Activated gamma-delta T cell (primary cell): ENCODE results near the gene RPS21.

ENCODE experiments used
- DNase-seq: peaks from one replicate; lab custom pipeline; 2025; lab: John Stamatoyannopoulos, UW

Gene RPS21

DNA sequence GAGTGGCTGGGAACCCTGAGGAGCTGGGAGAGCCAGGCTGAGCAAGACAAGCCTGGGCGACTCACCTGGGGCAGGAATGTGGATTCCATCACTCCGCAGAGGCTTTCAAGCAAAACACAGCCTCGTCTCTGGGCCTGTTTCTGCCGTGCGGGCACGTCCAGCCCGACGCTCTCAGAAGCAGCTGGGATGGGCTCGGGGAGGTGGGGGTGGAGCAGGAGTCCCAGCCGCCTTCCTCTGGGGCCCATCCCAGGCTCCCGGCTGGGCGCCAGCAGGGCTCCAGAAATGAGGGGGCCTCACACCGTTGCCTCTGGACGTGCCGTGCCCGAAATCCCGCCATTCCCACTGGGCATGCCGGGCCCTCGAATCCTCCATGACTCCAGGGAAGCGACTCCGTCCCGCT, 8.7 kb upstream of the RPS21 start:
- DNase-seq = no peak

DNA sequence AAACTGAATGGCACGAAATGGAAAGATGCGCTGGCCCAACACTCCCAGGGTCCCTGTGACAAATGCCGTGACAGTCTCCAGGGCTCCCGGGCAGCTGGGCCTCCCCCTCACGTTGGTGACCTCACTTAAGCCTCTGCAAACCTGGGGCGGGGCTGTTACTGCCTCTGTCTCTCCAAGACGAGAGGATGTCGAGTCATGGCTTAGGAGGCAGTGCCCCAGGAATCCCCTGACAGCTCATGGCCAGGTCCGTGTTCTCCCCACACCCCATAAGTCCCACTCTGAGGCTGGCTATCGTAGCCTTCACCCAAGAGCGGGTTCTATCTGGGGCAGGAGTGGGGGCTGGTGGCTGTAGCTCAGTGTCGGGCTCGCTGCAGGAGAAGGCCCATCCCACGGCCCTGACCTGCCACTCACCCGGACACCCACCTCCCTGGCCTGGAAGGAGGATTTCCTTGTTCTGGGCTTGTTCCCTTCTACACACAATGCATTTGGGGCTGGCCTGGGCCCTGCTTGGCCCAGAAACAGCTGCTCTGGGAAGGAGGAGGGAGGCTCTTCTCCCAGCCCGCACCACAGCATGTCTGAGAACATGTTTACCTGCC, 5.6 kb upstream of the RPS21 start:
- DNase-seq = no peak

DNA sequence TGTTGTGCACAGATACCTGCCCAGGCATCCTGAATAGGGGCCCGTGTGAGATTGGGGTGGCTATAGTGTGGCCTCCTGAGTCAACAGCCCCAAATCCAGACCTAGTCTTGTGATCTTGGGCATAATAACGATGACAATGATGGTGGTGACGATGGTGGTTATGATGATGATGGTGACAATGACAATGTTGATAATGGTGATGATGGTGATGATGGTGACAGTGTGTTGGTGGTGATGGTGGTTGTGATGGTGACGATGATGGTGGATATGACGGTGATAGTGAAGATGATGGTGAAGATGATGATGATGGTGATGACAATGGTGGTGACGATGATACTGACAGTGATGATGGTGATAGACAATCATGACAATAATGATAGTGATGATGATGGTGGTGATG, 5.1 kb upstream of the RPS21 start:
- DNase-seq = no peak

GRCh38 chr20:62382306-62383198, 4.4 kb upstream of the RPS21 start:
- DNase-seq = no peak

DNA sequence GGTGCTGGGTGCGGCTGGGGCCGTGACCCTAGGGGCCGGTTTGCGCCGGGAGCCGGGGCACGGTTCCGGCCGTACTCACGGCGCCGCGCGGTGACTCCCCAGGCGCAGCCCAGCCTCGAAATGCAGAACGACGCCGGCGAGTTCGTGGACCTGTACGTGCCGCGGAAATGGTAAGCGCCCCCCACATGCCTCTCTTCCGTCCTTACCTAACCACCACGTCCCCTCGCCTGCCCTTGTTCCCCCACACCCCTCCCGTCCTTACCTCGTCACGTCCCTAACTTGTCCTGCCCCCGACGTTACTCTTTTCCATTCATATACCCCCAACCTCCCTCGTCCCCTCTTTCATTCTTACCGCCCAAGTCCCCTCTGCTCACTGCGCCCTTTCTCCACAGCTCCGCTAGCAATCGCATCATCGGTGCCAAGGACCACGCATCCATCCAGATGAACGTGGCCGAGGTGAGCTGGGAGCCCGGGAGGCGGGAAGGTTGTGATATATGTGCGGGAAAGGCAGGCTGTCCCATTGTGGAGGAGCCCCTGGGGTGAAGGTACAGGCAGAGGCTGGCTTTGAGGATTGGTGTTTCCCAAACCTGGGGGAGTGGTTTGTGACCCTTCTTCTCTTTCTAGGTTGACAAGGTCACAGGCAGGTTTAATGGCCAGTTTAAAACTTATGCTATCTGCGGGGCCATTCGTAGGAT, 463 bp downstream of the RPS21 start:
- no peak for DNase-seq

DNA sequence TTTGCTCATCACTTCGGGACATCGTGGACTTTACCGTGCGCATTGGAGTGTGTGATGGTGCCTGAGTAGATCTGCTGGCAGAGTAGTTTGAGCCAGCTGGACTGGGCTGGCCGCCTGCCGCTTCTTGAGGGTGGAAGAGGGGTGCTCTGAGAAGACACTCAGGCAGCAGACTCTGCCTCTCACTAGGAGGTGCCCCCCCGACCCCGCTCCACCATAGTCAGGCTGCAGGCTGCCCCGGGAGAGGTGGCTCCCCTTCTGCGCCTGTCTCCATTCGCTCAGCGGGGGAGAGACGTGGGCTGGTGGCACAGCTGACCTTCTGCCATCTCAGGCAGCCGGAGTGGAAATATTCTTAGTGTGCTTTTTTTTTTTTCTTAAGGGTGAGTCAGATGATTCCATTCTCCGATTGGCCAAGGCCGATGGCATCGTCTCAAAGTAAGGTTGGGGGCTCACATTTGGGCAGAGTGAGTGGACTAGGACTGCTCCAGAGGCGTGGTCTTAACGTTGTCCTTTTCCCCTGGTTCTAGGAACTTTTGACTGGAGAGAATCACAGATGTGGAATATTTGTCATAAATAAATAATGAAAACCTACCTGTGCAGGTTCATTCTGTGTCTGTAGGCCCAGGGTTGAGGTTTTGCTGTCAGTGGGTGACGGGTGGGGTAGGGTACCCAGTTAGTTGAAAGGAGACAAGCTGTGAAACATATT, 1.2 kb downstream of the RPS21 start:
- DNase-seq = no peak

- DNase-seq = no peak
Observed at GRCh38 chr20:62388839-62389600, 2.1 kb downstream of the RPS21 start.

DNA sequence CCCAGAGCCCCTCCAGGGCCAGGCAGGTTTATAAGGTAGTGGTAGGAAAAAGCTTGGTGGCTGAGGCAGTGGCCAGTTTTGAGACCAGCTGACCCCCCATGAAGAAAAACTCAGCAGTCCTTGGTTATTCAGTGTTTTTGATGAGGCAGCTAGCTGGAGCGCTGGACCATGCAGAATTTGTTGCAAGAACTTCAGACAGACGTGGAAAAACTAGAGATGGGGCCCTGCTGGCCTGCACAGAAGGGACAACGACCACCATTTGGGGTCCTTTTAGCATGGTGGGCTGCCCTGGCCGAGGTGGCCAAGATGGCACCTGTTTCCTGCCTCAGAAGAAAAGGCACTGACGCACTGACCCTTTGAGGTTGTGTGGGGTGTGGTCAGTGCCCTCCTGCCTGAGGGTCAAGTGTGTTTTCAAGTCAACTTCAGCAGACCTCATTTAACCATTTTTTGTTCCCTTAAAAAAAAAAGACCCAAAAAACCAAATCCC, 2.7 kb downstream of the RPS21 start:
- no peak for DNase-seq

DNA sequence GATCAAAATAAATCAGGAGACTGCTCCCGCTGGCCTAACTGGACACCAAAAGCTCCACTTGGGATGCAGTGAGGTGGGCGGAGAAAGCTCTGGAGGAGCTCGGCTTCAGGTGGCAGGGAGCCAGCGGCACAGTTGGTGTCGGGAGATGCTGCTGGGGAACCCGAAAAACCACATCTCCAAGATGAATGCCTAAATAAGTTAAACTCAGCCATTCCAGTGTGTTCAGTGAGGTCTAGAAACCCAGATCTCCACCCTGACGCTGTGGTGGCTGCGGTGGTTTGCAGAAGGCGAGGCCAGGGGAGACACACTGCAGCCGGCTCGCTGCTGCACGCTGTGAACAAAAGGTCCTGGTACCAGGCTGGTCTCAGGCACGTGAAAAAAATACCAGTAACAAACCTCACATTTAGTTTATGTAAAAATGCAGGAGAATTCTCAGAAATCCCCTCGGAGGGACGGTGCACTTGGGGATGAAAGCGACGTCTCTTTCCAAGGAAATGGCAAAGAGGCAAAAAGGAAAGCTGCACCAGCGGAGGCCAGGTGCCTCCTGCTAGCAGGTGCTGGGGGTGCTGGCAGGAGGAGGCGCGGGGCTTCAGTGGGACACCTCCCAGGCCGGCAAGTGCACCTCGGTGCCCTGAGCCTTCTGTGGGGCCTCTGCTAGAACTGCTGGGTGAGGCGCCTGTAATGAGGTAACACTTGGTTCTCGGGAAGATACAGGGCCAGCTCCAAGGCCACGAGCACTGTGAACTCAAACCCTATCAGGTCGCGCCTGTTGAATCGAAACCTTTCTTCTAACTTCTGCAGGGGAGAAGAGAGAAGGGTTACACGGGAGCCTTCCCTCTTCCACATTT, 3.6 kb downstream of the RPS21 start:
- no peak for DNase-seq

DNA sequence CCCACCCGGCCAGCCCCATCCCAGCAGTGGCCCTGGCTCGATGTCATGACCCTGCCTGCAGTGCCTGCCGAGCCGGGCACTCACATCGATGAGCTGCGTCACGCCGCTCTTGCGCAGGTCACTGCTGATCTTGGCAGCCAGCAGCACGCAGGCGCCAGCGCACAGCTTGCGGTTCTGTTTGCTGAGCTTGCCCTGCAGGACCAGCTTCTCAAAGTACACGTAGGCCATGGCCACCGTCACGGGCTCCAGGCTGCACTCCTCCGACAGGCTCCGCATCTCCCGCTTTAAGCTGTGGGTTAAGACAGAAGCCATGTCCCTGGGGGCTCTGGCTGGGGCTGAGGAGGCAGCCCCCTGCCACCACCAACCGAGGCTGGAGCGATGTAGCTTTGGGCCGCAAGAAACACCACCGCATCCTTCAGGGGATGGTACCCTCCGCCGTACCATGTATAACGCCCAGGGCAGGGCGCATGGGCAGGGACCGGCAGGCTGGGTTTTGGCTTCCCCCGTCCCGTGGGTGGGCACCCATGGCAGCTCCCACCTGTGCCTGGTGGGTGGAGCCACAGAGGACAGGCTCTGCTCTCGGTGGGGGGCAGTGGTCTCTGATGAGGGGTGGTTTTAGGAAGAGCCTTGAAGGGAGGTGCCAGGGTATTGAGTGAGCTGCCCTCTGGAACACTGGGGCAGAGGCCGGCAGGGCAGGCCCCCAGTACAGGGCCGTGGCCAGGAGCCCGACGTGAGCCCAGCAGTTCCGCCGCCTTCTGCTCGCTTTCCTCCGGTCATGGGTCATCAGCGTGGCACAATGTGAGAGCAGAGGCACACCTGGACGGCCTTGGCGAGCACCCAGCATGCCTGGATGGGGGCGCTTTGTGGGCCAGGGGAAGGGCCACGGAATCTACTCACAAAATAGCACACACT, 4.5 kb downstream of the RPS21 start:
- DNase-seq = no peak

DNA sequence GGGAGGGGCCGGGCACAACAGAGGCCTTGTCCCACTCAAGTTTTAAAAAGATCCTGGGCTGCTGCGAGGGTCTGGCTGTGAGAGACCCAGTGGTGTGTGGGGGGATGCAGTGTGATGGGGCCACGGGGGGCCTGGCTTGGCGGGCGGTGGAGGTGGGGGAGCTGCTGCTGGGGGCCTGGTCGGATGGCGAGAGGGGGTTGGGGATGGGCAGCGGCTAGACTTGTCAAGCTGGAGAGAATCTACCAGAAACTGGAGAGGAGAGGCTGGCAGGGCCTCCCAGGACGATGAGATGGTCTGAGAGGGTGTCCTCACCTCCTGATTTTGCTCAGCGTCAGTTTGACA, 5.1 kb downstream of the RPS21 start:
- DNase-seq = no peak

GRCh38 chr20:62392621-62393334, 5.9 kb downstream of the RPS21 start:
- DNase-seq = no peak

- no peak for DNase-seq
Observed at GRCh38 chr20:62393335-62393665, 6.4 kb downstream of the RPS21 start.

GRCh38 chr20:62393830-62394229, 6.9 kb downstream of the RPS21 start:
- no peak for DNase-seq

- DNase-seq = no peak
Observed at GRCh38 chr20:62394248-62395245, 7.6 kb downstream of the RPS21 start.

GRCh38 chr20:62395311-62396242, 8.7 kb downstream of the RPS21 start:
- DNase-seq = no peak
